Stimulated activated CD4-positive, alpha-beta T cell treated with anti-CD3 and anti-CD28 coated beads, Interleukin-1b, Interleukin-23, amount 100 ng/mL, for 48 hours (primary cell): ENCODE data around the gene GCSH.
"Not testable (repeated sequence)": the region's sequence is repeated elsewhere in the genome, so short reads cannot be mapped to it uniquely, and the experiment has no call there.

Source experiments
- DNase-seq: peaks from one replicate; pipeline ENCODE4 v3.0.0-alpha.2; 2020

Gene GCSH

DNA sequence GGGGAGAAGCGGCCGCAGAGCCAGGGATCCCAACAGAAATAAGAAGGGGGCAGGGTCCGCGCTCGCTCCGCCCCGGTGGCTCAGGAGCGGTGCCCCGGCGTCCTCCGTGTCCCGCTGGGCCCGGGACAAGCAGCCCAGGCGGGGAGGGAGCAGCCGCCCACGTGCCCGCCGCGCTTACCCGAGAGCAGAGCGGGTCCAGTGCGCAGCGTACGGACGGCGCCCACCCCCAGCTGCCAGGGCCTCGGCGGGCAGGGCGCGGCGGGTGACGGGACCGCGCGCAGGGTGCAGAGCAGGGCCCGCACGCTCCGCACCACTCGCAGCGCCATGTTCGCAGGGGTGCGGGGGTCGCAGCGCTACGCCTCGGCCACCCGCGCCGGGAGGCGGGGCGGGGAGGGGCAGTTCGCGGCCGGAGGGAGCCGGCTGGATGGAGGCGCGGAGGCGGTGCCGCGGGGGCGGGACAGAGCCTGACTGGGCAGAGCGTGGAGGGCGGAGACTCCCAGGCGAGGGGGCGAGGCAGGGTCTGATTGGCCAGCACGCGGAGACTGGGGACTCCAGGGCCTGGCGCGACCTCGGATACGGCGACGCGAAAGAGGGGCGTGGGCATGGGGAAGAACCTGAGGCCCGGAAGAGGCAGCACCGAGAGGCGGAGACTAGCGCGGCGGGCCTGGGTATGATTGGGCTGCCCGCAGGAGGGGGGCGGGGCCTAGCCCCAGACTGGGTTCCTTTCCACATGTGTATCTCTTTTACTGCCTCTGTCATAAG, at the start of gene GCSH:
GCSH (minus strand) TSS at position 443 of the 762 bp plus-strand sequence; CDS start at position 326, 117 bp downstream.
- peak; percentile 98 for DNase-seq

GRCh38 chr16:81143921-81144471, 47.8 kb upstream of the GCSH start:
- no peak for DNase-seq

- no peak for DNase-seq
Measured at GRCh38 chr16:81142864-81143263, 46.7 kb upstream of the GCSH start.

DNA sequence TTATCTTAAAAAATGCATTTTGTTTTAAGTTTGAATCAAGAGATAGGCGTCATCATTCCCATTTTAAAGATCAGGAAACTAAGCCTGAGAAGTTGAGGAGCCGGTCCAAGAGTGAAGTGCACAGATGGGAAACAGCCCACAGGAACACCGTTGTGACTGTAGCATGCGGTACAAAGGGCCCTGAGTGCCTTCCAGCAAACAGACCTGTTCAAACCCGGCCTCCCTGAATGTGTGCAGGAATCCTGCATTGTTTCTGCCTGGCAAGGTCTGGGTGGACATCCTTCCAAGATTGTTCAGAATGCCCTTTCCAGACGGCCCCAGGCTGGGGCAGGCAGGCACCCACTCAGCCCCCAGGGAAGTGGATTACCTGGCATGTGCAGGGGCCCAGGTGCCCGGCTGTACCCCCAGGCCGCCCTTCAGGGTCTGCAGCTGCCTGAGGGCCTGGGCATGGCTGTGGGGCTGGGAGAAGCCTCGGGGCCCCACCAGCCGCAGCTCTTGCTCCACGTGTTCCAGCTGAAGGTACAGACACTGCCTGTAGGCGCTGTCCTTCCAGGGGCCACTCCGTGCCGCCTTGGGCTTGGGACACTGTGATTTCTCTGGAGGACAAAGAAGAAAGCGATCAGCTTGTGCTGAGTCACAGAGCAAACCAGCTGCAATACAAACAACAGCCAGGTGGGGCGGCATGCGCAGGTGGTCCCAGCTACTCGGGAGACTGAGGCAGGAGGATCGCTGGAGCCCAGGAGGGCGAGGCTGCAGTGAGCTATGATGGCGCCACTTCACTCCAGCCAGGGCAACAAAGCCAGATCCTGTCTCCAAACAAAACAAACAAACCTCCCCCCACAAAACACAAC, 45.0 kb upstream of the GCSH start:
- peak; percentile 3 for DNase-seq

- no peak for DNase-seq
Measured at GRCh38 chr16:81138831-81139557, 42.8 kb upstream of the GCSH start.

GRCh38 chr16:81137754-81138153, 41.6 kb upstream of the GCSH start:
- no peak for DNase-seq

- no peak for DNase-seq
Measured at GRCh38 chr16:81136390-81137335, 40.5 kb upstream of the GCSH start.

DNA sequence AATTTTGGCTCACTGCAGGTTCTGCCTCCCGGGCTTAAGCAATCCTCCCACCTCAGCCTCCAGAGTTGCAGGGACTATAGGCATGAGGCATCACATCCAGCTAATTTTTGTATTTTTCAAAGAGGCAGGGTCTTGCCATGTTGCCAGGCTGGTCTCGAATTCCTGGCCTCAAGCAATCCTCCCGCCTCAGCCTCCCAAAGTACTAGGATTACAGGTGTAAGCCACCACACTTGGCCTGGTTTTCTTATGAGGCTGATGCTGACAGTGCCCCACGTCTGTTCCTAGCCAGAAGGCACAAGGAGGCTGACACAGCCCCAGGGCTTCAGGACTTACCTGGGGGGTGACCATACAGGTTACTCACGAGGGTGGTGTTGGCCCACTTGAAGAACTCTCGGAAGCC, 33.9 kb upstream of the GCSH start:
- DNase-seq = no peak

DNA sequence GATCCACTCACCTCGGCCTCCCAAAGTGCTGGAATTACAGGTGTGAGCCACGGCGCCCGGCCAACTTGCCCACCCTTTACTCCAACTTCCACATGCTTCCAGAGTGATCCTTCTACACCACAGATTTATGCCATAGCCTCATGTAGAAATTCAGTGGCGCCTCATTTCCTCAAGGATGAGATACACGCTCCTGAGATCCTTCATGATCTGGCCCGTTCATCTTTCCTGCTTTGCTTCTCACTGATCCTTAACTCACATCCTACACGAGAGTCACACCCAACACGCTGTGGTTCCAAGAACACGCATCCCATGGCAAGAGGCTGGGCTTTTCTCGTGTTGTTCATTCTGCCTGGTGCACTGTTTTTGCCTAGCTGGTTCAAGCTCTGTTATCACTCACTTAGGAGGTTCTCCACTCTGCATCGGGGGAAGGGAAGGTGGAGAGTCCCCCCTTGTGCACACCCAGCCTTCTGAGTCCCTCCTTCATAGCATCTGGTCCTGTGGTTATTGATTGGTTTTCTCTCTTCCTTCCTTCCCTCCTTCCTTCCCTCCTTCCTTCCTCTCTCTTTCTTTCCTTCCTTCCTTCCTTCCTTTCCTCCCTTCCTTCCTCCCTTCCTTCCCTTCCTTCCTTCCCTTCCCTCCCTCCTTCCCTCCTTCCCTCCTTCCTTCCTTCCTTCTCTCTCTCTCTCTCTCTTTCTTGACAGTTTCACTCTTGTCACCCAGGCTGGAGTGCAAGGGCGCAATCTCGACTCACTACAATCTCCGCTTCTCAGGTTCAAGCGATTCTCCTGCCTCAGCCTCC, 32.7 kb upstream of the GCSH start:
- DNase-seq = no peak

DNA sequence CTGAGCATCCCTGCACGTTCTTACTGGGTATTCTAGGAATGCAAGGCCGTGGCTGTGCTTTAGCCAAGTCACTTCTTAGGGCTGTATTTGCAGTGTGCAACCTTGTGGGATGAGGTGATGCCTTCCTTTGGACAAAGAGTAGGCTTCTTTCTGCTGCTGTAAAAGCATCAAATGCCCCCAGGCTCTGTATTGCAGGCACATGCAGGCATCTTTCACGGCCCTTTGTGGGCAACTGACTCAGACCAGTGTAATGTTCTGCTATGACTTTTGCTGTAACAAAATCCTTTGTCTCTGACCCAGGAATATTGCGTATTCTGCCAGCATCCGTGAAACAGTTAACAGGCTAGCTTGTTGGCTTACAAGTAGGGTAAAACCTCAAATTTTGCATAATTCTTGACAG, 30.9 kb upstream of the GCSH start:
- DNase-seq = no peak

GRCh38 chr16:81123092-81123852, 27.1 kb upstream of the GCSH start:
- DNase-seq = no peak

- DNase-seq = no peak
Measured at GRCh38 chr16:81121474-81121990, 25.3 kb upstream of the GCSH start.

- DNase-seq = no peak
Measured at GRCh38 chr16:81117436-81117835, 21.2 kb upstream of the GCSH start.

DNA sequence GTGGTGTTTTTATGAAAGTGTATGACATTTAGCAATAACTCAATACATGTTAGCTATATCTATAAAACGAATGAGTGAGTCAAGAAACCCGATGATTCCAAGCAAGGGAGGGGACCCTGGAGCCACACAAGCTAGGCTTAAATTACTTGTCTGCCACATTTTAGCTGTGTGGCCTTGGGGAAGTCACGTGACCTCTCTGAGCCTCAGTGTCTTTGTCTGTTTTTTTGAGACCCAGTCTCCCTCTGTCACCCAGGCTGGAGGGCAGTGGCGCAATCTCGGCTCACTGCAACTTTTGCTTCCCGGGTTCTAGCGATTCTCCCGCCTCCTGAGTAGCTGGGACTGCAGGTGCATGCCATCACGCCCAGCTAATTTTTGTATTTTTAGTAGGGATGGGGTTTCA, 20.1 kb upstream of the GCSH start:
- DNase-seq = no peak

GRCh38 chr16:81112453-81112852, 16.3 kb upstream of the GCSH start:
- no peak for DNase-seq

DNA sequence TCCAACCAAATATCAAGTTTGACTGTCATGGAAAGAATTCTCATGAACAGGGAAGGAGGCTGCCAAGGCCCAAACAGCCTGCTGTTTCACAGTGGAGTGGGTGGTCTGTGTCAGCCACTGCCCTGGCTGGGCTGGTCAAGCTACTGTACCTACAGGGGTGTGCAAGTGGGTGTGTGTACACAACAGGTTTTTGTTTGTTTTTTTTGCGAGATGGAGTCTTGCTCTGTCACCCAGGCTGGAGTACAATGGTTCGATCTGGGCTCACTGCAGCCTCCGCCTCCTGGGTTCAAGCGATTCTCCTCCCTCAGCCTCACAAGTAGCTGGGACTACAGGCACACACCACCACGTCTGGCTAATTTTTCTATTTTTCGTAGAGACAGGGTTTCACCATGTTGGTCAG, 13.1 kb upstream of the GCSH start:
- not testable (repeated sequence) for DNase-seq

GRCh38 chr16:81107511-81107910, 11.3 kb upstream of the GCSH start:
- no peak for DNase-seq

- DNase-seq = no peak
Measured at GRCh38 chr16:81106826-81107503, 10.8 kb upstream of the GCSH start.

- no peak for DNase-seq
Measured at GRCh38 chr16:81105946-81106345, 9.8 kb upstream of the GCSH start.
